ENCODE results near the gene NT5DC4. TPM values are rescaled to one million over a fixed set of nuclear protein-coding genes. Genes with fewer than 3 reads are reported as not detected.

Gene NT5DC4
- polyA plus RNA-seq, 1 donor = 0.09 TPM

DNA sequence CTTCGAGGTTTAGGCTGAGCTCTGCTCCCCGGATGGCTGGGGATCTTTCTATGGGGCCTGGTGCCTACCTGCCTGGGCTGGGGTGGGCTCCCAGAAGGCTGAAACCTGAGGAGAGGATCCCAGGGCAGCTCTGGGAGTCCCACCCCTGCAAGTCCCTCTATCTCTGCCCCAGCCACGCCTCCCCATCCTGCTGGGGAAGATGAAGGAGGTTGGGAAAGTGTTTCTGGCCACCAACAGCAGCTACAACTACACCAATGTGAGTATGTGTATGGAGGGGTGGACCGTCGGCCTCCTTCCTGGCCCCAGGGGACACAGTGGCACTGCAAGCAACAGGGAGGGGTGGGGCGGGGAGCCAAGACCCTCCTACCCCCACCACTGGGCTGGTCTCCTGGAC lies 2.7 kb downstream of the NT5DC4 start:
- DNase-seq (ENCODE audit: low read depth) = no peak

DNA sequence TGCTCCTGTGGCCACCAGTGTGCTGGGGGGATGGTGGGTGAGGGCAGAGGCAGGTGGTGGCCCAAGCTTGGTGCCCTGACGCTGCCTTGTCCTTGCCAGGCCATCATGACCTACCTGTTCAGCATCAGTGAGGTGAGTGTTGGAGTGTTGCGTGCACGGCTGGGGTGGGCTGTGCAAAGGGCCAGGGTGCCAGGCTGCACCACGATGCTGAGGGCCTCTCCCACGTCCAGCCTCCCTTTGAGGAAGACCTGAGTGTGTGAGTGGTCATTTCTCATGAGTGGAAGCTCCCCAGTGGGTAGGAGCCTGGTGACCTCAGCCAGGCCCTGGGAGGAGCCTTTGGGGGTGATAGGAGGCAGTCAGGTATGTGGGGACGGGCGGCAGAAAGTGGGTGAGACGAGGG lies 3.2 kb downstream of the NT5DC4 start:
- DNase-seq (ENCODE audit: low read depth) = no peak

DNA sequence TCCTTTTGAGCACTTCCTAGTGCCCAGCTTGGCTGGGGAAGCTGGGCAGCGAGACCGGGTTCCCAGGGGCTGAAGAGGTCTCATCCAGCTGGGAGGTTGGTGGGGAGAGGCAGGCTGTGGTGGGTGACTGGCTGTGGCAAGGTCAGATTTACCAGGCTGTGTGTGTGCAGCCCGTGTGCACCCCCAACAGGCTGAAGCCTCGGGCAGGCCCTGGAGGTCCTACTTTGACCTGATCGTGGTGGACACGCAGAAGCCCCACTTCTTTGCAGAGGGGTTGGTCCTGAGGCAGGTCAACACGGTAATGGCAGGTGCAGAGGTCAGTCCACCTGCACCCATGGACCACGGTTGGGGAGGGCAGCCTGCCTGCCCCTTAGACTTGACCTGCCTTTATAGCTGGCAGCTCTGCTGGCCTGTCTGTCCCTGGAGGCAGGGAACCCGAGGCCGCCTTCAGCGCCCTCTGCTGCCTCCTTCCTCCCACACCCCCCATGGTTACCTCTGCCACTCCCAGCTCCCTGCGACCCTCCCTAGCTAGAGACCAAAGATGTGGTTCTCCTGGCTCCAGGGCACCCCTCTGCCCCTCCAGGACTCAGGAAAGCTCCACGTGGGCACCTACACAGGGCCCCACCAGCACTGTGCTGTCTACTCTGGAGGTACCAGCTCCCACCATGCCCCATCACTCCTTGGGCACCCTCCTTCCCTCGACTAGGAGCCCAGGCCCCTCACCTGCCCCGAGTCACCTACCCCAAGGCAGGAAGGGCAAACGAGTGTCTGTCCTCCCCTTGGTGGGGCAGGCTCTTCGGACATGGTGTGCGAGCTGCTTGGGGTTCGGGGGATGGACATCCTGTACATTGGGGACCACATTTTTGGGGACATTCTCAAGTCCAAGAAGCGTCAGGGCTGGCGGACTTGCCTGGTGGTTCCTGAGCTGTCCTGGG lies 4.0 kb downstream of the NT5DC4 start:
- no peak for DNase-seq (ENCODE audit: low read depth)

DNA sequence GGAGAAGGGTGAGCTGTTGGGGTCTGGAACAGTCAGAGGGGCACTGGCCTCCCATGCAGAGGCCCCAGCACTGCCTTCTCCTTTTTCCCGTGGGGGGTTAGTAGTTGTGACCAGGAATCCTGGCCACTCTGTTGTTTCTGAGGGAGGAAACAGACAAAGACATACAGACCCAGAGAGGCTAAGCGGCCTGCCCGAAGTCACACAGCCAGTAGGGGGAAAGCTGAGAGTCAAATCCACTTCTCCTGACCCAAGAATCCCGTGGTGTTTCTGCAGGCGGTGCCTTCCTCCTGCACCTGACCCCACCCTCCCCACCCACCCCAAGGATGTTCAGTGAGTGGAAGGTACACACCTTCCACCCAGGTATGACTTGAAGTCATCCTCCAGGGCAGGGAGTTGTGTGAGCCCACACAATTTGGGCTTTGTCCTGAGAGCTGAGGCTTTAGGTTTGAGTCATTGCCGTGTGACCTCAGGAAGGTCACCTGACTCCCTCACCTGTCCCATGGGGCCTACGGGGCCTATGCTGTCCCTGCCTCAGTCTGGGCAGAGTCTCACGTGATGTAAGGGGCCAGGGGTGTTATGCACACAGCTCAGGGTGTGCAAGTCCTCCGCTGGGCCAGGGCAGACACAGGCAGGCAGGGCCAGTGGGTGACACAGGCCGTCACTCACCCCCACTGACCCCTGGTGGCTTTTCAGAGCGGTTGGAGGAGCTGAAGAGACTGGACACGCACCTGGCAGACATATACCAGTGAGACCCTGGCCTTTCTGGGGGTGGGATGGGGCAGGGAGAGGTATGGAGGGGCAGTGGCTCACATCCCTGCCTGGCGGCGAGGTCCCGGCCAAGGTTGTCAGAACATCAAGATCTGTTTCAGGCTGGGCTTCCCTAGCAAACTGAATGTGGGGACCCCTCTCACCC lies 5.0 kb downstream of the NT5DC4 start:
- DNase-seq (ENCODE audit: low read depth) = no peak

DNA sequence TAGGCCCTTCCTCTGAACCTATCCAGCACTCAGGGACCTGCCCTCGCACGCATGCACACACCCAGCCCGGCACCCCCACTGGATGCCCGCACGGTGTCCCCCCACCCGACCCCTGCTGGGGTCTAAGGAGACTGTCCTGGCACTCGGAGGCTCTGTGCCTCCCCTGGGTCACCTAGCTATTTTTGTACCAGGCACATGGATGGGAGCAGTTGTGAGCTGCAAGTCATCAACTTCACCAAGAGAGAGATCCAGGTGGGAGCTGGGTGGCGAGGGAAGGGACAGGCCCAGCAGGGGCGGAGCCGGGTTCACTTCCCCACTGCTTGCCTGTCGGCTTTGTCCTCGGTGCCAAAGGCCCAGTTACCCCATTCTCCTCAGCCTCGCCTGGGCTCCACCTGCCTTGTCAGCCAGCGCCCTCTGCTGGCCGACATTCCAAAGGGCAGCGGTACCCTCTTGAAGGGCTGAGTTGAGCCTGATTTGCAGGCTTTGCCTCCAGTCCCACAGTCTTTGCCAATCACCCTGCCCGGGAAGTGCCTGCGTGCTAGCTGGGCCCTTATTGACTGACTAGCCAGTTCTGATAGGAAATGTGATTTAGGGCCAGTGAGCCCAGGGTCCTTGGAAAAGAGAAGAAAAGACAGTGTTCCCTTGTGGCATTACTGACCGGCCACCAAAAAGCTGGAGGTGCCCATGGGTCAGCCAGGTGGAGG lies 5.8 kb downstream of the NT5DC4 start:
- peak; percentile 48 for DNase-seq (ENCODE audit: low read depth)

DNA sequence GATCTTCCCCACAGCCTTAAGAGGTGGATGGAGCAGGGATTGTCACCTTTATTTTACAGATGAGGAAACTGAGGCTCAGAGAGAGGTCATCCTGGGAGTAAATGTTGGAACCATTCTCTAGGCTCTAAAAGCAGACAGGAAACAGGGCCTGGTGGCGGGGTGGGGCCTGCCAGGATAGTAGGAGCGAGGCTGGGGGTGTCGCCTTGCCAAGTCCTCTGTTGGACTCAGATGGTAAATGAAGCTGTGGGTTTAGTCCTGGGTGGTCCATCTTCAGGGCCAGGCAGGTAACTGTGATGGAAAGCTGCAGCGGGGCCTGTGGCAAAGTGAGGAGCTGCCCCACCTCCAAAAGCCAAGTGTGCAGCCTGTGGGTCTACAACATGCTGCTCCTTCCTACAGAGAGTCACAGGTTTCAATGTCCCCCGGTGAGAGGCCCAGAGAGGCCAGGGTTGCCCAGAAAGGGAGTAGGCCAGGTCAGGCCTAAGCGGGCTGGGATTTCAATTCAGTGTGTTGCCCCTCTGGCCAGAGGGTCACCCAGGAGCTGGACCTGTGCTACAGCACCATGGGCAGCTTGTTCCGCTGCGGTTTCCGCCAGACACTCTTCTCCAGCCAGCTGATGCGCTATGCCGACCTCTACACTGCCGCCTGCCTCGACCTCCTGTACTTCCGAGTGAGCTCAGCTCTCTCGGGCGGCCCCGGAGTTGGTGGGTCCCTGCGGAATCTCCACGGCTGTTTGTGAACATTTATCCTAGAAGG lies 6.6 kb downstream of the NT5DC4 start:
- no peak for DNase-seq (ENCODE audit: low read depth)

DNA sequence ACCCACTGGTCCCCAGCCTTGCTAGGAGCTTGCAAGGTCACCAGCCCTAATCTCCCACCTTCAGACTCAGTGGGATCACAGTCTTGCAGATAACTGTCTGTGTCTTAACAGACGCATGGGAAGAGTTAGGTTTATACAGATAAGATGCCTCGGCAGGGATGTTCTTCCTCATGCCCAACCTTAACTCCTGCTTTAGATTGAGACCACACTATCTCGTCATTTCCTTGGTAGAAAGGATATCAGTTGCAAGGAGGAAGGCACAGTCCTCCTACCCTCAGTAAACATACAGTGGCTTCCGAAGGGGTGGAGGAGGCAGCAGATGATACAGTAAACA lies 7.2 kb downstream of the NT5DC4 start:
- no peak for DNase-seq (ENCODE audit: low read depth)

DNA sequence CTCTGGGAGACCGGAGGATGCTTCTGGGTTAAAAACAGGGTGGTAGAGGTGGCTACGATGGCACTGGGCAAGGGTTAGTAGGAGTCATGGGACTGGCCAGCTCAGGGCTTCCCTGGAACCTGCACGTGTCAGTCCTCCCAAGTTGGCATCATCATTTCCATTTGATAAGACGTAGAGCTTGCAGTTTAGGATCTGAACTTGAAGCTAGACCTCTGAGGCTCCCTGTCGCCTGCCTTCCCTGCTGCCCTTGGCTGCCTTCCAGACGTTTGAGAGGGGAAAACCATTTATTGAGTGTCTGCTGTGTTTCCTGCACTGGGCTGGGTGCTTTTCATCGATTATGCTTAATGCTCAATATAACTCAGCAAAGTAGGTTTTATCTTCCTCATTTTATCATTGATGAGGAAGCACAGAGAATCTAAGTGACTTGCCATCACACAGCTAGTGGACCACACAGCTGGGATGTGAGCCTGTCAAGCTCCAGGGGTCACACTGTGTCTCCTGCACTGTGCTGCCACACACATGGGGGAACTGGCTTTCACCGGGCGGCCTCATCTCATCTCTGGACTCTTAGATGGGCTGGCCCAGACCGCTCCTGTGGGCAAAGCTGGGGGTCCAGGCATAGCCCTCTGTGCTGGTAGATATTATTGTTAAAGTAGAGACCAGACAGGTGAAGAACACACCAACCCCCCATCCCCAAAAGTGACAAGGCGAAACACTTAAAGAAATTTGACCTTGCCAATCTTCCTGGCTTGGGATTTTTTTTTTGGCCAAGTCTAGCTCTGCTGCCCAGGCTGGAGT lies 7.8 kb downstream of the NT5DC4 start:
- no peak for DNase-seq (ENCODE audit: low read depth)

DNA sequence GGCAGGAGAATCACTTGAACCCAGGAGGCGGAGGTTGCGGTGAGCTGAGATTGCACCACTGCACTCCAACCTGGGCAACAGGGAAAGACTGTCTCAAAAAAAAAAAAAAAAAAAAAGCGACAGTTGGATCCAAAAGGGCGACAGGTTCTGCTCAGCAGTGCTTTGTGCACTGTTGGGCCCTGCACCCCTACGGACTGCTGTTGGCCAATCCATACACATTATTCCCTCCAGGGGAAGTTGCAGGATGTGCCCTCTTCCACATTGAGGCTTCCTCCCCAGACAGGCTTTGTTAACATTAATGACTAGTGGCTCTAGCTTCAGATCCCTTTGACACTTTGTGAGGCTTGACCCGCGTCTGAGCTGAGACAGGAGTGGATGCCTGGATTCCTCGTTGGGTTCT lies 9.4 kb downstream of the NT5DC4 start:
- DNase-seq (ENCODE audit: low read depth) = no peak

DNA sequence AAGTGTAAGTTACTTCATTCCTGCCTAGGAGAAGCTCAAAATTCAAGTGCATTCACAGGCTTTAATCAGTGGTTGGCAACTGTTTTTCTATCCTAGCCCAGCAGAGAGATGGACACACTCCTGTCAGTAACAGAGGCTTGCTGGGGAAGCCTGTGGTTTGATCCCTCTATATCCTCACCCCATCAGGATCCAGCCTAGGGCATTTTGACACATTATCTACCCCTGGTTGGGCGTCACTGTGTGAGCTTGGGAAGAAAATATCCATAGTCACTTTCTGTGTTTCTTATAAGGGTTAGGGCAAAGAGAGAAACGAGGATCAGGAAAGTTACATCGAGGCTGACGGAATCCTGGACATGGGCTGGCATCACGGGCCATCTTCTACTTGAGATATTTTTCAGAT lies 10.0 kb downstream of the NT5DC4 start:
- DNase-seq (ENCODE audit: low read depth) = no peak

DNA sequence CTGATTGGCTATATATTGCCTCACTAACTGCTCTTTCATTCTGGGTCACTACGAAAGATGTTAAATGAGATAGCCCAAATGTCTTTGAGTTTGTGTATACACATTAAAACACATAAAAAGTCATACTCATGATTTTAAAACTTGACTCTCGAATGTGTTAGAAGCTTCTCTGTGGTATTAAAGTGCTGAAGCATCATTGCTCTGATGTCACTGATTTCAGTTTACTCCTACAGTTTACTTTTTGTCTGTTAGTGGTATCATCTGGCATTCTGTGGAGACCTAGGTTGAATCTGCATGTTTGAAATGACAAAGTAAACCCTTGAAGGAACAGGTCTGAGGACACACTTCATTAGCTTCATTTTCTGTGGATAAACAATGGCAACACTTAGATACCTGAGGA lies 10.7 kb downstream of the NT5DC4 start:
- DNase-seq (ENCODE audit: low read depth) = no peak

DNA sequence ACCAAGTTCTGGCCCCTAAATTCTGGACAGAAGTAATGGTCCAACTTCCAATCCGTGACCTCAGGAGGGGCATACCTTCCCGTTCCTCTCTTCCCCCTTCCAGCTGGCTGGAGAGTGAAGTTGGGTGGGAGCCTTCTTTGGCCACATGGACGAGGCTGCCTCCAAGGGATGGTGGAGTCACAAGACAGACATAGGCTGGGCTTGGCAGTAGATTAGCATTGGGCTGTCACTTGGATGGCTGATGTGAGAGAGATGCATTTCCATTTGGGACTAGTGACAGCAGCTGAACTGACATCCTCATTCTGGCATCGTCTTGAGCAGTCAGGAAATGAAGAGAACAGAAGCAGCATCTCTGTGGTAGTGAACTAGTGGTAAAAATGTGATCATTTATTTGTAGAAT lies 12.6 kb downstream of the NT5DC4 start:
- peak; percentile 5 for DNase-seq (ENCODE audit: low read depth)

DNA sequence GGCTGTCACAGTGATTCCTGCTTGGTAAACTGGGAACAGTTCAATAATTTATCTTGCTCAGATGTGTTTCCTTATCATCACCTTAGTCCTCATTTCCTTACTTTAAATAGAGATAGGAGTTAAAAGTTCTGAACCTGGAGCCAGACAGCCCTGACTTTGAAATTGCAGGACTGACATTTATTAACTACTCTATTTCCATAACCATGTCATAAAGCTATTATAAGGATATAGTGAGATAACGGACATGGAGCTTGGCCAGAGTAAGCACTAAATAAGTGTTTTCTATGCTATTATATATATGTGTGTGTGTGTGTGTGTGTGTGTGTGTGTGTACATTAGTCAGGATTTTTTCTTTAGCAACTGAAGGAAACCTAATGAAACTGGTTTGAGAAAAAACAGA lies 13.1 kb downstream of the NT5DC4 start:
- DNase-seq (ENCODE audit: low read depth) = no peak

DNA sequence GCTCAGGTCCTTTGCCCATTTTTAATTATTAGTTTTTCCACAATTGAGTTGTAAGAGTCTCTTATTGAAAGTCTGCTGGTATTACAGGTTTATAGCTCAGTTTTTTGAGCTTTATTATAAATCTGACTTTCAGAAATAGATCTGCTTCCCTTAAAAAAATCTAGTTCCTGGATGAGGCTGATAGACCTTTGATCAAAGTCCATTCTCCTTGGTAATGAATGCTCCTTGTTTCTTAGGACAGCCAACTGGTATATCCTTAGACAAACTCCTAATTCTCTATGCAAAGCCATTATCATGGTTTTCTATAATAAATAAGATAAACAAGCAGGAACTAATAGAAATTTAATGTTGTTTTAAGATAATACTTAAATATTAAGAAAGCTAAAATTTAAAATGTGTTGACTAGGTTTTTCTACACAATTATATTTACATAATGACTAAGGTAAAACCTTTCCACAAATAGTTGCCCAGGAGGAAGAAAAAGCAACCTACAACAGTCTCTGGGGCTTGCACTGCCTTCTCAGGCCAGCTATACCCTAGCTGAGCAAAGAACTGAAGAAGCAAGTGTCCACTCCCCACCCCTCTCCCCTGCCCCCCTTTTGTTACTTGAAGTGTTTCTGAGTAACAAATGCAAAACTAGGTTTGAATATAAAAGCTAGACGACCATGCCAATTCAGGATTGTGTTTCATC lies 16.9 kb downstream of the NT5DC4 start:
- no peak for DNase-seq (ENCODE audit: low read depth)

DNA sequence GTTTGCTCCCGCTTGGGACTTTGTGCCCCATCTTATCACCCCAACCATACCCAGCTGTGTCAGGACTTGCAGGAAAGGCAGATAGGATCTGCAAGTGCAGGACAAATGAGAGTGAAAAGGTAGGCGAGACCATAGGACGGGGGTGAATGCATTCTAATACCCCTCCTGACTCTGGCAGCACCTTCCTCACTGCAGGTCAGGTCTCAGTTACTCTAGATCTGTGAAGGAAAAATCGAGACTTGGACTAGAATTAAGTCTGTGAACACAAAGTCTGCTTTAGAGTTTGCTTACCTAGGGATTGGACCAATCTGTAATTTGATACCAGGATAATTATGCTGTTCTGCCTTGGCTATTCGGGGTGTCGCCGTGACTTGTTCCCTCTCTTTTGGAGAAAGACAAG lies 19.7 kb downstream of the NT5DC4 start:
- DNase-seq (ENCODE audit: low read depth) = no peak

DNA sequence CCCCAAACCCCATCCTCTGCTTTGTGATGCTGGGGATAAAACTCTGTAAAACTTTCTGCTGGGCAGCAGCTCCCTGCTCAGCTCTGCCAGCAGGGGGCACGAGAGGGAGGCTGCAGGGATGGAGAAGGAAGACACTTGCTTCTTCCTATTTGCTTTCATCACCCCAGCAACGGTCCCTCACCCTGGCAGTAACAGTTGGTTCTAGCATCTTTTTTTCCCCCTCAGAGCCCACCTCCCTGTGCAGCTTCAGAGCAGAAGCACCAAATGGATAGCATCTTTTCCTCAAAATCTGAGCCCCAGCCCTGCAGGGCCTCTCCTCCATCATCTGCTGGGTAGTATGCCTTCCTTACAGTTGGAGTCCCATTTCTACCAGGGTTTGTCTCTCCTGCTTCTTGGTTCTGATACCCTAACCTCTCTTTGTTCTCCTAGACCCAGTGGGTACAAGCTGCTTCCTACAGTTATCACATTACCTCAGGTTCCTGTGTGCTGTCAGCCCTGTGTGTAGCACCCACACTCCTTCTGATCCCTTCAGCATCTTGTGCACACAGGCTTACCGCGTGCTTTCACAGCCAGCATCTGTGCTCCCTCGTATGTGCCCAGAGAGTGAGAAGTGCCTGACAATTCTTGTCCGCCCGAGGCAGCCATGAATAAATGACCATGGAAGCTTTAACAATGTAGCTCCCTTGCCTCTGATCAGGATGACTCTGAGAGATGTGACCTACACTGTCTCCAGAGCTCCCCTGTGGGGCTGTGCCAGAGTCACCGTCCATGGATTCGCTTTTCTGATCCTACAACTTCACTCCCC lies 29.1 kb downstream of the NT5DC4 start:
- DNase-seq (ENCODE audit: low read depth) = no peak

DNA sequence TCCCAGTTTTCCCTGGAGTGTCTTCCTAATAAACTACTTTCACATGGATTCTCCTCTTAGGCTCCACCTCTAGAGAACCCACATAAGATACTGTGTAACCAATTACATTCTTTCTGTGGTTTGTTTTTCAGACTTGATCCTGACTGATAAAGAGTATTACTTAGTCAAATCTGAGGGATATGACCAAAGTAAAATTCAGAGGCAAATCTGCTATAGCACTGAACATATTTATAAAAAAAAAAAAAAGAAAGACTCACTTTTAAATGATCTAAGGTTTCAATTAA lies 29.7 kb downstream of the NT5DC4 start:
- no peak for DNase-seq (ENCODE audit: low read depth)

DNA sequence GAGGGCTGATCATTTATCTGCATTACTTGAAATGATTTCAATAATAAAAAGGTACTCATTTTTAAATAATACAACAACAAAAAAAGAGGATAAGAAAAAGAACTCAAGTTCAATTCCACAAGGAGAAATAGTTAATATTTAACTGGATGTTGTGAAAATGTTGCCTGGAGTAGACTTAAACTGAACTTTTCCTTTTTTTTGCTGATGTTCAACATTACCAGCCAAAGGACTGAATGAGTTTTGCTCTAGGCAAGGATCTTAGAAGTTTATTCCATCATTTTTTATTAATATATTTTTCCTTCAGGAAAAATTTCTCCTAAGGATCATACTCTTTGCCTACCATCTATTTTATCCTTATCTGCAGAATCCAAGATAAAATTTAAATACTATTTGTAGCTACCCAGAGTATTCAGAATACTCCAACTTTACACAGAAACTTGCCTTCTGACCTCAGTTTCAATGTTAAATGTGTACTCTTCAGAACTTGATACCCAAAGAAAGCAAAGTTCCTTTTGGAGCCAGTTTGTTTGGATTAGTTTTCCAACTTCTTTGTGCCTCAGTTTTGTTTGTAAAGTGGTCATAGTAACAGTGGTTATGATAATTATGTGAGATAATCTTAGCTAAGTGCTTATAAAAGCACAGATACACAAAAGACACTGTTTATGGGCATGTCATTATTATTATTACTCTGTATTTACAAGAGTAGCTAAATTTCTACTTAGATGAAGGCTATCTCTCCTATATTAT lies 30.8 kb downstream of the NT5DC4 start:
- DNase-seq (ENCODE audit: low read depth) = no peak

DNA sequence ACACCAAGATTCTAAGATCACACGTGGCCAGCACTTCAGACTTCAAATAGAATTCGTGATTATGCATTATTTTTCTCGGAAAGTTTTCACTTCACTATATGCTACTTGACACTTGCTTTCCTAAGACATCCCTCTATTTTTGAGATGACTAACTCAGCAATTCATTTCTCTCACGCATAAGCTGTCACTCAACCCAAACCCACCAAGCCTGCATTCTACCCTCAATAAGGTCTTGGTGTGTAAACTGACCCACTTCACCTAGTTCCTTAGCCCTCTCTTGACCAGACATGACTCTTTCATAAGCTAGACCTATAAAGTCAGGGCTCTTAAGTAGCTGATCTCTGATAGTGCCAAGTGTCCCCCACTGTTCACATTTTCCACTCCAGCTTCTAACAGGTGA lies 31.8 kb downstream of the NT5DC4 start:
- no peak for DNase-seq (ENCODE audit: low read depth)
